ENCODE data around the gene ADGRG1.
A peak's percentile ranks its signal among the peaks of the same experiment; 100 is the strongest.

Gene ADGRG1

DNA sequence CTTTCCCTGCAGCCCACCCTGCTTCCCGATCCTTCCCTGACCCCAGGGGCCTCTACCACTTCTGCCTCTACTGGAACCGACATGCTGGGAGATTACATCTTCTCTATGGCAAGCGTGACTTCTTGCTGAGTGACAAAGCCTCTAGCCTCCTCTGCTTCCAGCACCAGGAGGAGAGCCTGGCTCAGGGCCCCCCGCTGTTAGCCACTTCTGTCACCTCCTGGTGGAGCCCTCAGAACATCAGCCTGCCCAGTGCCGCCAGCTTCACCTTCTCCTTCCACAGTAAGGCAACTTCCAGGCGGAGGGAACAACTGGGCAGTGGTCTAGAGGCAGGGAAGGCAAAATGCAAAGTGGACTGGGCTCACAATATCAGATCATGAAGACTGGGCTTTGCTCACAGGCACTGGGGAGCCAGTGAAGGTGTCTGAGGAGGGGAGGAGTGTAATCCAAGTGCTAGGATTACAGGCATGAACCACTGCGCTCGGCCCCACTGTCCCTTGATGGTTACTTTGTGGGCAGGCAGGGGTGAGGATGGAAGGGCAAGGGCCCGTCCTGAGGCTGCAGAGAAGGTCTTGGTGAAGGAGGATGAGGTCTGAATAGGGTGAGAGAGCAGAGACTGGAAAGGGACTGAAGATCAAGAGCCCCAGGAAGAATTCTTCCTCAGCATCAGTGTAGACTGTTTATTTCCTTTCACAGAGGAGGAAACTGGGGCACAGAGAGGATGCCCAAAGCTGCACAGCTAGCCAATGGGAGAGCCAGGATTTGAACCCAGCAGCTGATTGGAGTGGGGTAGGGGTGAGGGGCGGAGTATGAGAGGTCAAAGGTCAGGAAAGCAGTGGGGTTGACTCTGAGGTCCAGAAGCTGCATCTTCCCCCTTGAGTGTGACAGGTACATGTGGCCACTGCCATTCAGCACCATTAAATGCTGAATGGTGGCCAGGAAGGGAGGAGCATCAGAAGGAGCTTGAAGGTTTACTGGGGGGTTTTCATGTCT, 23.2 kb downstream of the ADGRG1 start:
- no peak overlapping the region for H3K4me3 ChIP-seq (replicated peaks in 1 of 2; ENCODE audit: low read depth in 2 of 2, low read length in 2 of 2)
- TF ChIP-seq, protein P1, sequence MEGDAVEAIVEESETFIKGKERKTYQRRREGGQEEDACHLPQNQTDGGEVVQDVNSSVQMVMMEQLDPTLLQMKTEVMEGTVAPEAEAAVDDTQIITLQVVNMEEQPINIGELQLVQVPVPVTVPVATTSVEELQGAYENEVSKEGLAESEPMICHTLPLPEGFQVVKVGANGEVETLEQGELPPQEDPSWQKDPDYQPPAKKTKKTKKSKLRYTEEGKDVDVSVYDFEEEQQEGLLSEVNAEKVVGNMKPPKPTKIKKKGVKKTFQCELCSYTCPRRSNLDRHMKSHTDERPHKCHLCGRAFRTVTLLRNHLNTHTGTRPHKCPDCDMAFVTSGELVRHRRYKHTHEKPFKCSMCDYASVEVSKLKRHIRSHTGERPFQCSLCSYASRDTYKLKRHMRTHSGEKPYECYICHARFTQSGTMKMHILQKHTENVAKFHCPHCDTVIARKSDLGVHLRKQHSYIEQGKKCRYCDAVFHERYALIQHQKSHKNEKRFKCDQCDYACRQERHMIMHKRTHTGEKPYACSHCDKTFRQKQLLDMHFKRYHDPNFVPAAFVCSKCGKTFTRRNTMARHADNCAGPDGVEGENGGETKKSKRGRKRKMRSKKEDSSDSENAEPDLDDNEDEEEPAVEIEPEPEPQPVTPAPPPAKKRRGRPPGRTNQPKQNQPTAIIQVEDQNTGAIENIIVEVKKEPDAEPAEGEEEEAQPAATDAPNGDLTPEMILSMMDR (IDR thresholded peaks at IDR 0.05; ENCODE audit: low read depth, low read length), result no peak
- no peak for DNase-seq (ENCODE audit: low read depth in 2 of 2)

DNA sequence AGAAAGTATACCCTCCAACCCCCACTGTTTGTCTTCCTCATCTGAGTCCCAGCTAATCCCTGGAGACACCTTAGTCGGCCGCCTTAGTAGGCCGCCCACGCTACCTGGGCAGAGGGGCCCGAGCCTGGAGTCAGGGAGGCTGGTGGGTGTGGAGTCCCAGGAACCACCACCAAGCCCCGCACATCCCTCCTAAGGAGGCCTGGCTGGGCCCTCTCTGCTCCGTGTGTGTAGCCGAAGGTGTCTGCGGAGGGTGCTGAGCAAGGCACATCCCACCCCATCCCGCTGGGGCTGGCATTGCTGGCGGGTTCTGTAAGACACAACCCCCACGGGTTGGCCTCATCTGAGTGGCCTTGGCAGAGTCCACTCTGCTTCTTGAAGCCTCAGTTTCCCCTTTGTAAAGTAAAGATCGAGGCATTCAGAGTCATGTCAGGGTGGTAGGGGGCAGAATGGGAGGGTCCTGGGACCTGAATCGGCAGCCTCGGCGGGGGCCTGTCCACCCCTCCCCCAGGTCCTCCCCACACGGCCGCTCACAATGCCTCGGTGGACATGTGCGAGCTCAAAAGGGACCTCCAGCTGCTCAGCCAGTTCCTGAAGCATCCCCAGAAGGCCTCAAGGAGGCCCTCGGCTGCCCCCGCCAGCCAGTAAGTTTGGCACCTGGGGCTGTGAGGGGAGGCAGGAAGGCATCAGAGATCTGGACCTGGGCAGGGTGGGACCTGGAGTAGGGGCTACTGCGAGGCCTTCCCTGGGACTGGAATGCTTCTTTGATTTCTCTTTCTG, 24.5 kb downstream of the ADGRG1 start:
- no peak for DNase-seq (ENCODE audit: low read depth in 2 of 2)
- TF ChIP-seq, protein P1 (IDR thresholded peaks at IDR 0.05; ENCODE audit: low read depth, low read length), result no peak
- no peak overlapping the region for H3K4me3 ChIP-seq (replicated peaks in 1 of 2; ENCODE audit: low read depth in 2 of 2, low read length in 2 of 2)

DNA sequence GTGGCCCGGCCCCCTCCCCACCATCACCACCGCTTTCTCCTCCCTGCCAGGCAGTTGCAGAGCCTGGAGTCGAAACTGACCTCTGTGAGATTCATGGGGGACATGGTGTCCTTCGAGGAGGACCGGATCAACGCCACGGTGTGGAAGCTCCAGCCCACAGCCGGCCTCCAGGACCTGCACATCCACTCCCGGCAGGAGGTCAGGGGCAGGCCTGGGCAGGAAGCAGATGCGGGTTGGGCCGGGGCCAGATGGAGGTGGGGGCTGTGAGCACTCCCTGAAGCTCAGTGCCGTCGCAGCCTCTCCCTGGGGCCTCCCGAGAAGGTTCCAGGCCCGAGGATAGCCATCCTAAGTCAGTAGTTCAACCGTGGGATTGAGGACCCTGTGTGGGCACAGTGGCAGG, 25.5 kb downstream of the ADGRG1 start:
- TF ChIP-seq, protein P1 (IDR thresholded peaks at IDR 0.05; ENCODE audit: low read depth, low read length), result no peak
- peak in 1 of 2 donors; percentile 31 for DNase-seq (ENCODE audit: low read depth in 2 of 2)
- no peak overlapping the region for H3K4me3 ChIP-seq (replicated peaks in 1 of 2; ENCODE audit: low read depth in 2 of 2, low read length in 2 of 2)

DNA sequence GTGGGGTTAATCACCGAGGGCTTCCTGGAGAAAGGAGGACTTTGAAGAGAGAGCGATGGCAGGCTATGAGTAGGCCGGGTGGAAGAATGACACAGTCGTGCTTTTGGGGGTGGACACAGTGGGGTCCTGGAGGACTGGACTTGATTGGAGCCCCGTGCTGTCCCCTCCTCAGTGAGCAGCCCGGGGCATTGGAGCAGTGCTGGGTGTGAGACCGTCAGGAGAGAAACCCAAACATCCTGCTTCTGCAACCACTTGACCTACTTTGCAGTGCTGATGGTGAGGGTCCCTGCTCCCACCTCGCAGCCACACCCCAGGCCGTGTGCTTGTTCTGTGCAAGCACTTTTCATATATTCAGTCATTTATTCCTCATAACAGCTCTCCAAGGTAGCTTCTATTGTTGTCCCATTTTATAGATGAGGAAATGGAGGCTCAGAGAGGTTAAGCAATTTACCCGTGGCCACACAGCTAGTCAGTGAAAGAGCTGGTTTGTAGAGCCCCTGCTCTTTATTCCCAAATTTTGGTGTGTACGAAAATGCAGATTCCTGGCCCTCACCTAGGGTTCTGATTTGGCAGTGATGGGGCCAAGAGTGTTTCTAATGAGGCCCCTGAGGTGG, 28.0 kb downstream of the ADGRG1 start:
- TF ChIP-seq, protein P1 (IDR thresholded peaks at IDR 0.05; ENCODE audit: low read depth, low read length), result no peak
- no peak for DNase-seq (ENCODE audit: low read depth in 2 of 2)
- no peak overlapping the region for H3K4me3 ChIP-seq (replicated peaks in 1 of 2; ENCODE audit: low read depth in 2 of 2, low read length in 2 of 2)

DNA sequence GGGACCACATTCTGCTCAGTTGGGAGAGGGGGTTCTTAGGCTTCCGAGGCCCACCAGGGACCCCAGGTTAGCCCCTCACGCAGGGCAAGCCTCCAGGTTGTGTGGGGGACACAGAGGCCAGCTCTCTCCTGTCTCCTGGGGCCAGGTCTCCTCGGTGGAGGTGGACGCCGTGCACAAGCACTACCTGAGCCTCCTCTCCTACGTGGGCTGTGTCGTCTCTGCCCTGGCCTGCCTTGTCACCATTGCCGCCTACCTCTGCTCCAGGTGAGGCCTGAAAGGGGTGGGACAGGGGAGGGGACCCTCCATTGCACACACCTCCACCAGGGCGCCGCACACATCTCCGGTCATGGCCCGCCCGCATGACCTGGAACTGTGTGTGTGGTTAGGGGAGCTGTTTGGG, 28.8 kb downstream of the ADGRG1 start:
- no peak for DNase-seq (ENCODE audit: low read depth in 2 of 2)
- H3K4me3 ChIP-seq (replicated peaks in 1 of 2; ENCODE audit: low read depth in 2 of 2, low read length in 2 of 2), result no peak overlapping the region
- TF ChIP-seq, protein P1 (IDR thresholded peaks at IDR 0.05; ENCODE audit: low read depth, low read length), result no peak

DNA sequence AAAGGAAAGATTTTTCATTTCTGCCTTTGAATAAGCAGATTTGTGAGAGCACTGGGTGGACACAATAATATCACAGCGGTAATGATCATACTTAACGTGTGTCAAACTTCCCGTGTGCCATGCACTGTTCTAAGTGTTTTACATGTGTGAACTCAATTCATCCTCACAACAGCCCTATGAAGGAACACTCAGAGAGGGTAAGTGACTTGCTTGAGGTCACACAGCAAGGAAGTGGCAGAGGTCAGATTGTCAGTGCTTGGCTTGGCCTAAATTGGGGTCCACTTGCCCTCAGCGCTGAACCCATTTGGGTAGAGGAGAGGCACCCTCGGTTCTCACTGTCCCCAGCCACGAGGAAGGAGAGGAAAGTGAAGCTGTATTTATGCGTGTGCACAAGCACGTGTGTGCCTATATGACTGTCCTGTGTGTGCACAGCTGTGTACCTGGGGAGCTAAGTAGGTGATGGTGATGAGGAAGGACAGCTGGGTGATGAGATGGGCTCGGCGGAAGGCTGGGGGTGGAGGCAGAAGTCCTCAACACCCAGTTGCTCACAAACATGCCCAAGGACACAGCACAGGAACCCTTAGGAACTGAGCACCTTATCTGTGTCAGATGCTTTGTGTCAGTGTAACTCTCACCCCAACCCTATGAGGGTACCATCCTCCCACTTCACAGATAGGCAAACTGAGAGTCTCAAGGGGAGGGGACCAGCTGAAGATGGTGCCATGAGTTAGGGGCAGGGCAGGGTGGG, 29.9 kb downstream of the ADGRG1 start:
- H3K4me3 ChIP-seq (replicated peaks in 1 of 2; ENCODE audit: low read depth in 2 of 2, low read length in 2 of 2), result no peak overlapping the region
- TF ChIP-seq, protein P1 (IDR thresholded peaks at IDR 0.05; ENCODE audit: low read depth, low read length), result no peak

More for the DNA sequence above, 29.9 kb downstream of the ADGRG1 start:
- no peak for DNase-seq (ENCODE audit: low read depth in 2 of 2)

All from cardiac fibroblast (primary cell).